Activated T-cell treated with anti-CD3 and anti-CD28 coated beads for 1 hour (primary cell): ENCODE data around the gene CDH2.

Experiments
- DNase-seq: peaks from one replicate; pipeline ENCODE4 v3.0.0-alpha.2; 2020; ENCODE audit warnings: low read depth

The CDH2 gene

GRCh38 chr18:28127228-28127627, 49.7 kb downstream of the CDH2 start:
- DNase-seq: no peak

GRCh38 chr18:28126768-28127167, 50.2 kb downstream of the CDH2 start:
- no peak for DNase-seq

- DNase-seq: no peak
These were observed 51.9 kb downstream of the CDH2 start for GRCh38 chr18:28125051-28125450.

GRCh38 chr18:28124131-28125029, 52.5 kb downstream of the CDH2 start:
- DNase-seq: no peak

- DNase-seq: no peak
These were observed 53.4 kb downstream of the CDH2 start for GRCh38 chr18:28123401-28124030.

- no peak for DNase-seq
These were observed 56.0 kb downstream of the CDH2 start for GRCh38 chr18:28120828-28121515.

GRCh38 chr18:28116461-28116860, 60.5 kb downstream of the CDH2 start:
- no peak for DNase-seq

GRCh38 chr18:28115149-28115550, 61.8 kb downstream of the CDH2 start:
- DNase-seq: no peak

- DNase-seq: no peak
These were observed 62.5 kb downstream of the CDH2 start for GRCh38 chr18:28114472-28114871.

- no peak for DNase-seq
These were observed 63.5 kb downstream of the CDH2 start for GRCh38 chr18:28113271-28114029.

GRCh38 chr18:28112056-28112470, 64.9 kb downstream of the CDH2 start:
- no peak for DNase-seq

GRCh38 chr18:28110924-28111323, 66.0 kb downstream of the CDH2 start:
- DNase-seq: no peak

- DNase-seq: no peak
These were observed 67.0 kb downstream of the CDH2 start for GRCh38 chr18:28109781-28110560.

GRCh38 chr18:28108814-28109213, 68.1 kb downstream of the CDH2 start:
- no peak for DNase-seq

GRCh38 chr18:28108254-28108653, 68.7 kb downstream of the CDH2 start:
- DNase-seq: no peak

- no peak for DNase-seq
These were observed 77.7 kb downstream of the CDH2 start for GRCh38 chr18:28099237-28099636.

- no peak for DNase-seq
These were observed 81.3 kb downstream of the CDH2 start for GRCh38 chr18:28095631-28096030.

GRCh38 chr18:28095041-28095440, 81.9 kb downstream of the CDH2 start:
- DNase-seq: no peak

- DNase-seq: no peak
These were observed 85.7 kb downstream of the CDH2 start for GRCh38 chr18:28091197-28091596.

GRCh38 chr18:28088477-28088876, 88.5 kb downstream of the CDH2 start:
- no peak for DNase-seq
